Natural killer cell (primary cell): ENCODE data around the gene PCNA. TPM values are rescaled to one million over a fixed set of nuclear protein-coding genes. Genes with fewer than 3 reads are reported as not detected.

Experiments used
- ATAC-seq, 3 donors: fragments of 150-1000 bp in 2 of 3; fragments of 200-7000 bp in 1 of 3; cut with Tn5 transposase; 1 replicate in 1 of 3; 2 replicates in 2 of 3; pipeline ENCODE4 v1.10.0; 2021; ENCODE audit warnings: mild to moderate bottlenecking in 2 of 3, moderate library complexity in 2 of 3
- DNase-seq, 2 donors: peaks; one replicate each; pipeline versions ENCODE4 v3.0.0 to v3.0.0-alpha.2; 2013 to 2021; ENCODE audit warnings: mixed read lengths in 1 of 2
- H3K27ac ChIP-seq: one replicate; pipeline ENCODE4 v1.5.1; 2013; ENCODE audit warnings: mild to moderate bottlenecking, low read length
- H3K27me3 ChIP-seq: one replicate; pipeline ENCODE4 v1.6.1; 2013; ENCODE audit warnings: low read length; ENCODE audit not compliant: control insufficient read depth, insufficient read depth
- H3K36me3 ChIP-seq: one replicate; pipeline ENCODE4 v1.6.1; 2013; ENCODE audit warnings: low read length; ENCODE audit not compliant: control insufficient read depth, insufficient read depth
- H3K4me1 ChIP-seq: one replicate; pipeline ENCODE4 v1.6.1; 2013; ENCODE audit warnings: low read length; ENCODE audit not compliant: control insufficient read depth, insufficient read depth
- H3K4me3 ChIP-seq: one replicate; pipeline ENCODE4 v1.5.1; 2013; ENCODE audit warnings: low read length
- H3K9me3 ChIP-seq: one replicate; pipeline ENCODE4 v1.6.1; 2013; ENCODE audit warnings: low read length; ENCODE audit not compliant: control insufficient read depth, insufficient read depth
- H3K27ac Mint-ChIP-seq, 2 donors: one replicate each; pipeline ENCODE4 v1.8.0; 2022; ENCODE audit warnings: mild to moderate bottlenecking in 2 of 2, mixed read lengths in 2 of 2, moderate library complexity in 1 of 2
- H3K27me3 Mint-ChIP-seq, 2 donors: one replicate each; pipeline ENCODE4 v1.8.0; 2022; ENCODE audit warnings: low read depth in 2 of 2, mixed read lengths in 2 of 2
- H3K36me3 Mint-ChIP-seq: one replicate; pipeline ENCODE4 v1.8.0; 2022; ENCODE audit warnings: mixed read lengths
- H3K4me1 Mint-ChIP-seq, 2 donors: one replicate each; pipeline ENCODE4 v1.8.0; 2022; ENCODE audit warnings: mixed read lengths in 2 of 2
- H3K4me3 Mint-ChIP-seq: one replicate; pipeline ENCODE4 v1.8.0; 2022; ENCODE audit warnings: mild to moderate bottlenecking, moderate library complexity, mixed read lengths
- H3K9me3 Mint-ChIP-seq, 2 donors: one replicate each; pipeline ENCODE4 v1.8.0; 2022; ENCODE audit warnings: mixed read lengths in 2 of 2
- CTCF ChIP-seq: fragments of 200-600 bp; IDR thresholded peaks from one replicate; pipeline ENCODE4 v1.8.0; 2022; ENCODE audit warnings: antibody characterized with exemption
- WGBS: methylation state at CpG from one replicate; pipeline ENCODE4 v1.1.7; 2013; ENCODE audit warnings: missing lambda C conversion rate; ENCODE audit not compliant: insufficient coverage; 5-methylcytosine and 5-hydroxymethylcytosine counted together
- intact Hi-C: fragments of 100-400 bp; cut with micrococcal nuclease; formaldehyde crosslinking; loops from one replicate; pipeline ENCODE4 v1.14.2; 2022
- total RNA-seq, 4 donors: library from RNA; stranded (reverse); fragments of 120-200 nt in 1 of 4; gene quantifications; one replicate each; pipeline versions ENCODE4 v1.2.3 to v1.2.4, GENCODE V29; 2013 to 2022

PCNA gene
- total RNA-seq, 3 donors from 2014 or later (not counting 1 experiment from before 2014, with no cell fraction given), result 41.5 to 50.6 (median 46.9) TPM

- no peak for ATAC-seq
- no peak overlapping the region for H3K4me3 Mint-ChIP-seq
- WGBS, result 94% methylated on average over 8 of the region's 9 CpGs
These were observed 51.7 kb downstream of the PCNA start for GRCh38 chr20:5067877-5068645.

GRCh38 chr20:5065879-5066383, 53.8 kb downstream of the PCNA start:
- Mint-ChIP-seq H3K27ac (no peak overlapping the region), H3K27me3 (no peaks in the 10 kb centered on the region), H3K4me1 (peaks cover 12 to 27% of the 10 kb centered on the region in 2 donors), H3K4me3 (no peak overlapping the region), H3K36me3 (no peaks in the 10 kb centered on the region), H3K9me3 (no peaks in the 10 kb centered on the region)
- no peak overlapping the region for H3K4me3 ChIP-seq
- intact Hi-C loops, result no loop called here
- H3K36me3 ChIP-seq, result no peaks in the 10 kb centered on the region
- no peaks in the 10 kb centered on the region for H3K4me1 ChIP-seq
- ATAC-seq (peak; percentile 15 to 81 (median 53)), DNase-seq (no peak)
- no peak overlapping the region for H3K27ac ChIP-seq
- 79% methylated on average over 10 of the region's 10 CpGs for WGBS
- no peak for TF ChIP-seq CTCF
- no peaks in the 10 kb centered on the region for H3K27me3 ChIP-seq
- no peaks in the 10 kb centered on the region for H3K9me3 ChIP-seq

More at GRCh38 chr20:5067877-5068645, 51.7 kb downstream of the PCNA start:
- no peaks in the 10 kb centered on the region for H3K27me3 ChIP-seq
- Mint-ChIP-seq H3K27me3 (no peaks in the 10 kb centered on the region), H3K27ac (peak overlapping the region in 1 of 2 donors; percentile 79), H3K36me3 (no peaks in the 10 kb centered on the region), H3K9me3 (no peaks in the 10 kb centered on the region), H3K4me1 (peaks cover 6 to 20% of the 10 kb centered on the region in 2 donors)
- H3K4me1 ChIP-seq, result peaks cover under 1% of the 10 kb centered on the region
- TF ChIP-seq CTCF, result no peak
- intact Hi-C loops, result no loop called here
- no peak overlapping the region for H3K27ac ChIP-seq
- no peak for DNase-seq
- no peaks in the 10 kb centered on the region for H3K36me3 ChIP-seq
- H3K9me3 ChIP-seq, result no peaks in the 10 kb centered on the region
- H3K4me3 ChIP-seq, result no peak overlapping the region

GRCh38 chr20:5065166-5065878, 54.4 kb downstream of the PCNA start:
- Mint-ChIP-seq H3K27me3 (no peaks in the 10 kb centered on the region), H3K4me3 (no peak overlapping the region), H3K36me3 (no peaks in the 10 kb centered on the region), H3K27ac (no peak overlapping the region), H3K4me1 (peaks cover 12 to 30% of the 10 kb centered on the region in 2 donors), H3K9me3 (no peaks in the 10 kb centered on the region)
- ATAC-seq (peak in 1 of 3 donors; percentile 30), DNase-seq (no peak)
- no peak overlapping the region for H3K4me3 ChIP-seq
- no peak for TF ChIP-seq CTCF
- no peaks in the 10 kb centered on the region for H3K27me3 ChIP-seq
- H3K27ac ChIP-seq, result no peak overlapping the region
- H3K9me3 ChIP-seq, result no peaks in the 10 kb centered on the region
- intact Hi-C loops, result no loop called here
- H3K36me3 ChIP-seq, result no peaks in the 10 kb centered on the region
- 92% methylated on average over 7 of the region's 7 CpGs for WGBS
- H3K4me1 ChIP-seq, result no peaks in the 10 kb centered on the region

Other genes starting within 250 kb of the PCNA start
- 10 to 100 TPM; 21.8 to 31.5 (median 26.0) TPM for gene SLC23A2, start 118.4 kb downstream of the PCNA start, total RNA-seq
- 10 to 100 TPM; 49.9 to 67.4 (median 59.9) TPM for gene TMEM230, start 6.9 kb downstream of the PCNA start, total RNA-seq
- 10 to 100 TPM; 45.6 to 54.7 (median 53.8) TPM for gene CDS2, start 7.0 kb upstream of the PCNA start, total RNA-seq
- gene PROKR2, start 197.0 kb upstream of the PCNA start, total RNA-seq, result not detected